ENCODE measurements around the gene METTL25.

The METTL25 gene

DNA sequence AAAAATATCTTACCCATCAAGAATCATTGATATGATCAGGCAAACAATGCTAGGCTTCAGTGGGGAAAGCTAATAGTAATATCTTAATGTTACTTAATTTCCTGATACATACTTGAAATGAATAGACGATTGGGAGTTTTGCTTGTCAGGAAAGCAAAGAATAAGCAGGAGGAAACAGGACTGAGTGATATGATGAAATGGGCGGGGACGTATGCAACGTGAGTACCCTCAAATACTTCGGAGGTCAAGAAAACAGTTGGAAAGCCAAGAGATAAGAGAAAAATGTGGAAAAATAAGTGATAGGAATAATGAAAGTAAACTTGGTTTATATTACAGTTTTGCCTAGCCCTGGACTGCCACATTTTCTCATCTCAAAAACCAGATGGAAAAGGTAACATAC lies 49.2 kb downstream of the METTL25 start:
- DNase-seq (ENCODE audit: low spot score) = no peak

DNA sequence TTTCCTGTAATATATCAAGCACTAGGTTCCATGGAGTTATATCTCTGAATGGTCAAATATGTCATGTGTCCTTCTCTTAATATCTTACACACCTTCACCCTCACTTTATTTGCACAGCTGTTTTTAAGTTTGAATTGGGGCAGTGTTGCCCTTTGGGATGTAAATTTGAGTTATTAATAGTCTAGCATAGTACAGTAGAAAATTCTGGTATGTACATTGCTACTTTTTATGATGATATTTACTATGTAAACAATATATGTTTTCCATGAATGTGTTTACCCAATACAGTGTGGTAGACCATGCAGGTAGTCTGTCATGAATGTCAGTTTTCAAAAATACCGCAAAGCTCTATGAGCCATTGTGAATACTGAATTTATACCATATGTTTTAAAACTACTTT lies 50.5 kb downstream of the METTL25 start:
- no peak for DNase-seq (ENCODE audit: low spot score)

DNA sequence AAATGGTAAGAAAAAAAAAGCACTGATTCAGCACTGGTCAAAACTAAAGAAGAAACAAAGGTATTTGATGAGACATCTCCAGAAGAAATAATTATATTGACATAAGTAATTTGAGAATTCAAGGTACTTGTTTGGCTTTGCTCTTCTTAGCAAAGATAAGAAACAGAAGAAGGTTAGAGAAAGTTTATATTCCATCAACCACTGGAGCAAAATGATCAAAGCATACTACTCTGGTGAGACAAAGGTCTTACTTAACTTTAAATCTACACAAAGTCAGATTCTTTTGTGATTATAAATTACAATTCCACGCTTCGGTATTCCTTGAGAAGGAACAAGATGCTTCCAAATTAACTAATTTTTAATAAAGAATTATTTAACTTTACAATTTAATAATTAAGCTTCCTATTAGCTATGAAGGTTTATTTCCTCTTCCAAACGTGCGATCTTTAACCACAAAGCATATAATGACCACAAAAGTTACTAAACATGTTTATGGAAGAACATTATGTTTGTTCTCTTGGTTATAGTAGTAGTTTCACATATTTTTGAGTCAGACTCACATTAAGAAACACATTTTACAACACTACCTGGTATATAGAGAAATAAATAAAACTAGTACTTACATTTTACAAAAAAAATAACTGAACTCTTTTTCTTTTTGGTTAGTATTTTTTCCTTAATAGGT lies 53.4 kb downstream of the METTL25 start:
- DNase-seq (ENCODE audit: low spot score) = no peak

DNA sequence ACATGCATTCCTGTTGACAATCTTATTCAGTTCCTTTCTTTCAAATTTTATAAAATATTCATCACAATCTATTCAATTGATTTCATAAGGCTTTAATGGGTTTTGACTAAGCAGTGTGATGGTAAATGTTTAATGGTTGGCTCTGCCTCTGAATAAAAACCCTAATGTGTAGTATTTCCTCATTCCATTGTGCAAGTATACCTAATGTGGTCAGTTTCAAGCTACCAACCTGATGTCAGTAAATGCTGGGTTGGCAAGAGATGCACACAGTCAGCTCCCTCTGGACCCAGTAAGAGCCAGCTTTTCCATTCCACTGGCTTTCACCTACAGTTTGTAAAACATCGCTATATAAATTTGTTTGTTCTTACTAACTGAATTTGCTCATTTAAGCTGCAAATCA lies 53.9 kb downstream of the METTL25 start:
- DNase-seq (ENCODE audit: low spot score) = no peak

DNA sequence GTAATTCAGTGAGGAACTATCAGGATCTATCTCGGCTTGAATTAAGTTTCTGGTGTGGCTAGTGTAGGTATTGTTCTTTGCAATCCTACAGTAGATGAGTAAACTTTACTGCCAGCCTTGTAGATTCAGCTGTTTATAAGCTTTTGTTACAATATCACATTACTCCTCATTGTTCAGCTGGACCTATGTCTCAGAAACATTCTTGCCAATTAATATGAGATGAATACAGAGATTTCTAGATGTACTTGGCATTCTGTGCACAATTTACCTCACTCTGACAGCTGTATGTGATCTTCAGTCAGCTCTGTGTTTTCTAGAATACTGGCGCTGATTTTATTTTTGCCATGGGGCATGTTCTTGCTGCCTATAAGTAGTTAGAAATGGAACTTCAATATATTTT lies 55.7 kb downstream of the METTL25 start:
- no peak for DNase-seq (ENCODE audit: low spot score)

DNA sequence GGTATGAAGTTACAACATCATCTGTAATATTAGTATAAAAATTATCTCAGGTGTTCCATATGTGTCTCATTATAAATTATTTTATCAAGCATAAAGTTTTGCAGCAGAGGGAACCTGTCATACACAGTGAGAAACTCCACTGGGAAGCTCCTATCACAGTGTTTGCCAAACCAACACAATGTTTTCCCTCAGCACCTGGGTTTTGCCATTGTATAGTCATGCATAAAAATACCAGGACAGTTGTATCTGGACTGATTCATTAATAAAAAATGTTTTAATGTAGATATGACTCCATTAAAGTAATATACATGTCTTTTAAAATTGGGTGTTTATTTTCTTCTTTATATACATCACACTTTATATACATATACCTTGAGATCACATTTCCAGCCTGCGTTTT lies 56.6 kb downstream of the METTL25 start:
- DNase-seq (ENCODE audit: low spot score) = no peak

DNA sequence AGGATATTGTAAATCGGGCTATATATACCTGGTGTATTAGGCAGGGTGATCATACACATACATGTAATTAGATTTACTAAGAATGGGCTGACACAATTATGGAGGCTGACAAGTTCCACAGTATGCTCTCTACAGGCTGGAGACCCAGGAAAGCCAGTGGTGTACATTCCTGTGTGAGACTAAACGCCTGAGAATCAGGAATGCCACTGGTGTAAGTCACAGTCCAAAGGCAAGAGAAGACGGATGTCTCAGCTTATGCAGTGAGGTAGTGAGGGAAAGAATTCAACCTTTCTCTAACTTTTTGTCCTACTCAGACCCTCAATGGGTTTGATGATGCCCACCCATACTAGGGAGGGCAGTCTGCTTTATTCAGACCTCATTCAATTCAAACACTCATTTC lies 57.1 kb downstream of the METTL25 start:
- no peak for DNase-seq (ENCODE audit: low spot score)

DNA sequence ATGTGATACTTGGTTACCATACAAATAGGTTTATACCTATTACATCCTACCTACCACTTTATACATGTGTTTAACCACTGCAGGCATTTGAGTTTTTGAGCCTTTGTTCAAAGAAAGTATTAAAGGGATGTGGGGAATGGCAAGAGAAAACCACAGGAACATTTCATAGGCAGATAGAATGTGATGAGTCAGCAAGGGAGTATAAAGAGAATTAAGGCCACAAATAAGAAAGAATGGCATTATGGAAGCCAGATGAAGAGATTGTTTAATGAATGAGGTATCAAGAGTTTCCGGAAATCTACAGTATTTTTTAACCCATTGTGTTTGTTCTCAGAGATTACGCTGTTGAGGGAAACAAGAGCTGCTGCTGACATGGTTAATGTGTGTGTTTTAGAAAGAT lies 66.9 kb downstream of the METTL25 start:
- DNase-seq (ENCODE audit: low spot score) = no peak

DNA sequence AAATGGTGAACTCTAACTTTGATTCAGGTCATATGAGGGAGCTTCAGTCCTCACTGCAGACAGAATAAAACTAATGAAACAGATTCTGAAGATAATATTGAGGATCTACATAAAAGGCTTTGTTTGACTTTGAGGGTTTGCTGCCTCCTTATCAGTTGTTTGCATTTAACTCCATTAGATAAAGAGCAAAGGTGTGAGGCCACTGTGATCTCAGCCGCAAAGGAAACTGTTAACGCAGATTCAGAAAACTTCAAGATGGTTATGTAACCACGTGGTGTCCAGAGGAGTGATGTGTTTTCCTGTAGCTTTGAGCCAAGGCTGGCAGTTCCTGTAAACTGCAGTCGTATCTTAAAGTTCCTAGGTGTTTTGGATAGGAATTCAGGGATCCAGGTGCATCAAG lies 67.8 kb downstream of the METTL25 start:
- no peak for DNase-seq (ENCODE audit: low spot score)

DNA sequence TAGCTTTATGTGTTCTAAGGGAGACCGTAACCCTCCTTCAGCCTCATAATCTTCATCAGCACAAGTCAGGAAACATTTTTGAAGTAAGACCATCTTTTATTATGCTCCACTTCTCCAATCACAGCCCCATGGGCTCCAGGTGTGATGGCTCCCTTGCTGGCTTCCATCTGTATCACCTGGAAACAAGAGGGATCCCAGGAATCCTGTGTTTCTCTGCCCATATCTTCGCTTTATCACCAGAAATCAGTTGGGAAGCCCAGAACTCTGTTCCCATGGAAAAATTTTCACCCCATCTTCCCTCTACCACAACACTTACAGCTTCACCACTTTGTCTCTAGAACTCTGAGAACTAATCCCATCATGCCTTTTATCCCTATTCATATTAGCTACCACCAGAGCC lies 68.3 kb downstream of the METTL25 start:
- DNase-seq (ENCODE audit: low spot score) = no peak

DNA sequence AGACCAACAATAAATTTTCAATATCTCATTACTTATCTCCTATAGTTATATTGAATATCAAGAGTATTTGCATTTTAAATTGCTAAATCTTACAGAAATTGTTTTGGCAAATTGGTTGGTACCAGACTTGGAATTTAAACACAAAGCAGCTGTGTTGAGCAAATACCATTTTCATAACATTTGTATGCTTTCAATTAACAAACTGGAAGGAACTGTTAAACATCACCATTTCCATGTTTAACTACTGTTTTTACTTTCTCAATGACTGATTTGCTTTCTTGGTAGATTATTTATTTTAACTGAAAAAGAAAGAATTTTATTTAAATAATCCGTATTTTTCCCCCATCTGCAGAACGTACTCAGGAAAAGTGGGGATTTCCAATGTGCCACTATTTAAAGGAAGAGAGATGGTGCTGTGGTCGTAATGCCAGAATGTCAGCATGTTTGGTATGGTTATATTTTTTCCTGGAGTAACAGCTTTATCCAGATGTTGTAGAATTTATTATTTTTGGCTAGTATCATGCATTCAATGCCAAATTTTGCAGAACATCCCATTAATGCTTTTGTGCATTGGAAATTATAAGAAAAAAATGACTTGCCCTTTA lies 72.3 kb downstream of the METTL25 start:
- DNase-seq (ENCODE audit: low spot score) = no peak

DNA sequence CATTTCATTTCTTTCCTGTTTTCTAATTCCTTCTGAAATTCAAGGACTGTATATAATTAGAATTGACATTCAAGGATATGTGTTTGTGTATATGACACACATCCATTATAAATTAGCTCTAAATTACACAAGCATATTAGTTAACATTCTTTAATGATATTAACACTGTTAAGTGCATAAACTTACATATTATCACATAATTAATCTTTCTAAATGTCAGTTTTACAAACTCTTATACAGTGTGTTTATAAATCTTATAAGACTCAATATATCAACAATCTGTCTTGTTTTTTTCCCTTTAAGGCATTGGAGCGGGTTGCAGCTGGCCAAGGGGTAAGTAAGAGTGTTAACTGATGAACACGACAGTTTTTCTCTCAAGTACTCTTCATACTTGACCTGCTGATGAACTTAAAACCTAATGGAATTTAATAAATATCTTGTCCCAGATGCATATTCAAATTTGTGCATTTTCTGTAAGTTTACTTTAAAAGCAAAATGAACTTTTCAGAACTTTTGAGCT lies 76.1 kb downstream of the METTL25 start:
- DNase-seq (ENCODE audit: low spot score) = no peak

DNA sequence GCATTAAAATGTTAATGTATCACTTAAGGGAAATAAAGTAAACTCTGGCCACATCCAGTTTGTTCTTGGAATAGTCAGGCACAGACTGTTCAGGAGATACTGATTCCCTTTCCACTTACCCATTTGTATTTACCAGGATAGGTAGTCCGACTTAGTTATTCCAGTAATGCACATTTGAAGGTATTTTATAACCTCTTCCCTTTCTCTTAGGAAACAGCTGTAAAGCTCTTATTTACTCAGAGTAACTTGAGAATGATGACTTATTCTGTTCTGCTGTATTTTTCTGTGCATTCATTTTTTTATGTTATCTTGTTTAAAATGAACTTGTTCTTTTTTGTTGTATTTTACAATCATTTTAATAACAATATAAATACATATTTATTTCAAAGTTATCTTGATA lies 78.0 kb downstream of the METTL25 start:
- no peak for DNase-seq (ENCODE audit: low spot score)

DNA sequence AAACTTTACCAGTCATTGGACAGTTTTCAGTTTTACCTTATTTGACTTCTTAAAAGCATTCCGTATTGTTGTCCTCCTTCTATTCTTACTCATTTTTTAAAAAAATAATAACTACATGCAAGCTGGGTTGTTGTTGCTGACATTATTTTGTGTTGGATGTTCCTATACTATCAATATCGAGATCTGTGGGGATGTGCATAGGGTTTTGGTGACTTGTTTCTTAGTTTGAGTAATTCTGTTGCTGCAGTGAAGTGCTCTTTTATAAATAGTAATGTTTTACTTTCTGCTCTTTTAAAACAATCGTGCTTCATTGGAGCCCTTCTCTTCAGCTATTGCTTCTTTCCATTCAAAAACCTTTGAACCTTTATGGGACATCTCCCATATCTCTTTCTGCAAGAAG lies 79.4 kb downstream of the METTL25 start:
- peak; percentile 15 for DNase-seq (ENCODE audit: low spot score)

DNA sequence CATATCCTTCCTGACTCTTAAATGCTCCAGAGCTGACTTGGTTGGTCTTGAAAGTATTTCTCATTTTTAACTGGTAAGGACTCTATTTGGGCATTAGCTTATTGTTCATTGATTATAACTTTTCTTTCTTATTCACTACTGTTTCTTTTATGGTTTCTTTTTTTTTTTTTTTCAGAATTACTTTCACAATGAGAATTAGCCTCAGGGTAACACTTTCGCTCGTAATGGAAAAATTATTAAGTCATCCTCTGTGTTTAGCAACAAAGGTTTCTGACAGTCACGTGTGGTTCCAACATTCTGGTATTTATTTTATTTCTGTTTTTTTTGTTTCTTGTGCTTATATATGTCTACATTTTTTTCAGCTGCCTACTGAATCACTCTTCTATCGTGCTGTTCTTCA lies 80.0 kb downstream of the METTL25 start:
- DNase-seq (ENCODE audit: low spot score) = peak; percentile 14

DNA sequence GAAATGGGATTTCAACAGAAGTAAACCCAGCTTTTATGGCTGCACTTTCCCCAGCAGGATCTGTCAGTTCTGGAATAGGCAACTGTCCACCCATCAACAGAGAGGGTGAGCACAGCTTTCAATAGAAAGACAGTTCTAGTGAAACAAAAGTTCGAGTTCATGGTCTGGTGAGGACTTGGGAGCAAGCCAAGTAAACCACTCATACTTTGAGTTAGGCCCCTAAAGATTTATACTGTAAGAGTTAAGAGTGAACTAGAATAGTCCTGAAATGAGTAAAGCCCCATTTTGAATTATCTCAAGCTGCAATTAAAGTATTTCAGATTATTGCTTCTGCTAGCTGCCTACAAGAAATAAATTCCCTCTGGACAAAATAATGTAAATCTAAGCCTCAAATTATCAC lies 82.6 kb downstream of the METTL25 start:
- no peak for DNase-seq (ENCODE audit: low spot score)

DNA sequence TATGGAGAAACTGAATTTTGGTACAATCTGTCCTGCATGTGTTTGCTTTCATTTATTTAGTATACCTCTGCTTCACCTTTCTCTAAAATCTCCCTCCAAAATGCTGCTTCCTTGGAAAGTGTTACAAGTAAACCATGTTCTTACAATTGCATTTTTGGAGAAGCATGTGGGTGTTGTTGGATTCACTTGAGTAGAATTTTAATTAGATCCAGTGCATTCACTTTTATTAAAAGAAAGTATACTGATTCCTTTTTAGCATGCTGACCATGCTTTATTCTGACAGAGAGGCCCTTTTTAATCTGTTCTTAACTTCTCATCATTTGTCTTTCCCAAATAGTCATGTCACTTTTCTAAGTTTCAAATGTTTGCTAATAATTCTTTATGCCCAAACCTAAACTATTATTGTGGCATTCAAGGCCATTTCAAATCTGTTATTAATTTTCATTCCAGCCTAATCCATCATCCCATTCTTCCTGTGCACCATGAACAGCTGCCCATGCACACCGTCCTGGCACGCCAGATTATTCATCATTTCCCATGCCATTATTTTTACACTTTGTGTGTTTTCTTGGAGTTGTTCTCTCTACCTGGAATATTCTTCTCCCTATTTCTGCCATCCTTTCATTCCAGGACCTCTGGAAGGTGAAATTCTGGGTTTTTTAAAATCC lies 90.7 kb downstream of the METTL25 start:
- DNase-seq (ENCODE audit: low spot score) = no peak

DNA sequence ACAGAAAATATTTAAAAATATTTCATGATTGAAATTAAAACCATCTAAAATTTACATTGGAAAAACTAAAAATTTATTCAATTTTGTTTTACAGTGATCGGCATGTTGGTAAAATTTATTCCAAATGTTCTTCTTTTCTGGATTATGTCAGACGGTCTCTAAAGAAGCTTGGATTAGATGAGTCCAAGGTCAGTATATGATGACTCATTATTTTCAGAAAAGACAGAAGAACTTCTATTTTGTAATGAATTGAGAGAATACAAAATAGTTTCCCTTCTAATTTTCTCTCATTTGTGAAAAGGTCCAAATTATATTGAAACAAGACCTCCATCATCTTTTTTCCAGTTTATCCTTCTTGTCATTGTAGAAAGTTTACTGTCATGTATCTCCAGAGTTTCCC lies 98.3 kb downstream of the METTL25 start:
- DNase-seq (ENCODE audit: low spot score) = no peak

DNA sequence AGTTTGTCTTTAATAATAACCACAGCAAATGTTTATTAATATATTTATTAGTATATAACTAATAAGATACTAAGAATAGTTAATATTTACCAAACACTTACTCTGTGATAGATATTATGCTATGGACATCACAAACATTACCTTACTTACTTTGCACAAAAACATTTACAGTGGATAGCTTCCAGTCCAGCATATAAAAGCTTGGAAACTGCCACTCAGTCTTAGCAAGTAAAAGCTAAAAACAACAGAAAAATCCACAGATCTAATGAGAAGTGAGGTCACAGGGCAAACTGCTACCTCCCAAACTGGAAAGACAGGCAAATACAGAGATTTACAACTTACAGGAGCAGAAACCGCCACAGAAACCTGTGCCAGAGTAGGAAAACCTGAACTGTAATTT lies 99.8 kb downstream of the METTL25 start:
- DNase-seq (ENCODE audit: low spot score) = no peak

DNA sequence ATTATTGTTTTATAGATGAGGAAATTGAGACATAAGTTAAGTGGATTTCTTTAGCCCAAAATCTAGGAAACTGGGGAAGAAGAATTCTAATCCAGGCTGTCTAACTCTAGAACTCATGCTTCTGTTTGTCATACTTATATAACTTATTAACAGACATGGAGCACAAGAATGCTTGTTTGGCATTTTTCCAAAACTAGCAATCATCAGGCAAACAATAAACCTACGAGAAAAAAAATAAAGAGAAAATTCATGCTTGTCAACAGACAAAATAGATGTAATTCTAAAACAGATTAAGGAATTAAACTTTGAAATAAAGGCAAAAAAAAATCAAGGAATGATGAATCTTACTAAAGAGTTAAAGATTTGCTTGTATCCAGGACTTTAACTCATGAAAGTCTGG lies 103.1 kb downstream of the METTL25 start:
- no peak for DNase-seq (ENCODE audit: low spot score)

DNA sequence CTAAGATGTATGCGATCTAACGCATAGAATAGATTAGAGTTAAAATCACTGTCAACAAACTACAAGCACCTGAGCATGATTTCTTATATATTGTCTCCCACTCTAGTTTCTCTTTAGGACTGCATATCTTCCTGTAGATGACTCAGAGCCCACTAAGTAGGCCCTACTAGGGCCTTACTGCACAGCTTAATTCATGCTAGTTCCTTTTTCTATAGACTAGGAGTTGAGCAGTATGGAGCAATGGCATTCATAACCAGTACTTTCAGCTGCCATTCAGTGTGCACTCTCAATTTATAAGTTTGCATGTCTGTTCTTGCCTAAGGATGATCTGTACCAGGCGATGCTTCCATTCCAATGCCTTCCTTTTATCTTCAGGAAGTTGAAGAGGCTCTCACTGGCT lies 103.5 kb downstream of the METTL25 start:
- no peak for DNase-seq (ENCODE audit: low spot score)

DNA sequence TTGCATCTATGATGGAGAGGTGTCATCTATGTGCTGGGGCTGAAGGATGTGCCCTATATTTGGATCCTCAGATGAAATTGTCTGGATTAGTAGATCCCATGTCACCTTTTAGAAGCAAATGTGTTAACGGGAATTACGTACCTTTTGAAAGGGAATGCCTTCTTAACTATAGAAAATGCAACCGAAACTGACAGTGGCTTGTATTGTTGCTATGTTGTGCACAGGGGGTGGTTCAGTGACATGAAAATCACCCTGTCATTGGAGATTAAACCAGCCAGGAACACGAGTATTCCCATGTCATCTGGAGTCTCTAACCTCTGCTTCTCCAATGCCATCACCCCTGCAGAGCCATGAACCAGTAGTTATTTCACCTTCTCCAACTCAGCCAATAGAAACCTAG lies 110.2 kb downstream of the METTL25 start:
- no peak for DNase-seq (ENCODE audit: low spot score)

DNA sequence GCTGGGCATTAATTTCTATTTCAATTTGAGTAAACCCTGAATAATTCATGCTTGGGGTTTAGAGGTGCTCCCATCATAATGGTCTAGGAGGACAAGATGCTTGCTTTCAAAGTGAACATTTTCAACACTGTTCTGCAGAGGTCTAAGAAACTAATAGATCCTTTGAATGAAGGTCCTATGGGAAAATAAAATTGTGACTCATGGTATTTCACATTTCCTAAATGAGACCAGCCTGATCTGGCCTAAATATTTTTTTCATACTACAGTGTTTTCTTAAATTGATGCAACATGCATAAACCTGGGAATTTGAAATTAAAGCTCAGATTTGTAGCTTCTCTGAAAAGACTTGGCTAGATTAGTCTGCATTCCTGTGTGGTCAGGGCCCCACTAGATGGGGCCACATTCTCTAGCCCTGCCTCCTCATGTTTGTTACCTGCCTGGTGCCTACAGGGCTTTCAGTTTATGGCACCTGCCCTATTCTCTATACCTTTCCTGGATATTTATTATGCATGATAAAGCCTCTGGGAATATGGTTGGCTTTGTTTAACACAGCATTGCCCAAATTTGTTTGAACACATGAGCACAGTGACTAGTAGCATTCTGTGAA lies 112.7 kb downstream of the METTL25 start:
- DNase-seq (ENCODE audit: low spot score) = no peak

Measured in activated CD4-positive, alpha-beta T cell treated with anti-CD3 and anti-CD28 coated beads, Interleukin-2, Interleukin-4, amounts not matched to agents 100 ng/mL and 50 ng/mL, durations not matched to agents 16 hours and 8 hours (primary cell).